ENCODE measurements around the gene ARHGAP33. TPM values are rescaled to one million over a fixed set of nuclear protein-coding genes. Genes with fewer than 3 reads are reported as not detected.
A peak's percentile ranks its signal among the peaks of the same experiment; 100 is the strongest.

The ARHGAP33 gene
- total and polyA plus RNA-seq, 2 of the 4 experiments (the other 2 are of a cell fraction): 0.72 to 11.9 TPM

GRCh38 chr19:35774274-35775045 lies 904 bp upstream of the ARHGAP33 start:
- WGBS, 2 experiments (ENCODE audit: extremely low coverage in 2 of 2, insufficient read length in 1 of 2): 59% methylated on average over 9 of the region's 16 CpGs; no CpG with 5 or more reads in 1 of the 2 experiments
- no peak for ATAC-seq (ENCODE audit: low read depth)
- Histone ChIP-seq H2BK5ac (ENCODE audit: low read depth, low read length, poor library complexity, severe bottlenecking) (no peak overlapping the region), H3K27ac (ENCODE audit: insufficient read depth, low read length) (no peak overlapping the region), H3K18ac (ENCODE audit: low read depth, low read length) (no peak overlapping the region), H3K9me1 (ENCODE audit: insufficient read depth, low read length) (peaks cover 6% of the 10 kb centered on the region; the same call in 1 of the 2 replicates), H3K4me2 (ENCODE audit: low read depth, low read length) (no peak overlapping the region; the same call in 1 of the 2 replicates), H2BK15ac (ENCODE audit: low read depth, low read length) (no peak overlapping the region), H3K14ac (replicated peaks; ENCODE audit: low read depth, low read length) (no peak overlapping the region), H3K23ac (ENCODE audit: low read depth, low read length) (no peak overlapping the region), H3K79me1 (ENCODE audit: low read depth in 1 of 2, low read length in 2 of 2) (peaks cover 7 to 18% of the 10 kb centered on the region in 2 experiments), H4K20me1 (ENCODE audit: insufficient read depth, low read length) (no peaks in the 10 kb centered on the region), H3K36me3 (ENCODE audit: control insufficient read depth, insufficient read depth, low read length) (0 out of 2 replicates have a peak, but pooled peaks cover 2% of the 10 kb centered on the region), H4K5ac (ENCODE audit: low read depth, low read length) (no peak overlapping the region), H3K56ac (ENCODE audit: extremely low read depth, insufficient read depth, low read length) (no peak overlapping the region), H2BK20ac (ENCODE audit: low read depth, low read length) (no peak overlapping the region), H2AFZ (replicated peaks; ENCODE audit: low read length, poor library complexity) (peak overlapping the region; percentile 99), H3K9ac (ENCODE audit: low read depth, low read length) (no peak overlapping the region), H3K27me3 (ENCODE audit: control insufficient read depth, insufficient read depth, low read length) (no peaks in the 10 kb centered on the region), H3K4me1 (ENCODE audit: control insufficient read depth, insufficient read depth, low read length) (peaks cover 6% of the 10 kb centered on the region), H3K4me3 (ENCODE audit: insufficient read depth, low read depth, low read length) (no peak overlapping the region), H4K91ac (ENCODE audit: insufficient read depth, low read depth, low read length) (no peak overlapping the region), H2AK9ac (replicated peaks; ENCODE audit: low read depth, low read length, poor library complexity) (peak overlapping the region; percentile 25), H3K4ac (ENCODE audit: low read depth, low read length) (no peak overlapping the region), H2BK120ac (ENCODE audit: low read depth, low read length) (no peak overlapping the region), H2AK5ac (ENCODE audit: low read depth, low read length) (no peak overlapping the region), H4K8ac (ENCODE audit: low read depth in 2 of 2, low read length in 2 of 2) (no peak overlapping the region), H3K9me3 (ENCODE audit: control insufficient read depth, insufficient read depth, low read length) (no peaks in the 10 kb centered on the region)
- BruUV-seq (replicated peaks): no TSS peak
- in situ Hi-C loops (cut with MboI; ENCODE audit: low sequenced_read_pairs): no loop called here
- DNase-seq: no peak
- dilution Hi-C loops (cut with HindIII; ENCODE audit: low sequenced_read_pairs, unreplicated experiment): no loop called here
- ChIA-PET POLR2A (ENCODE audit: unreplicated experiment) (interaction anchor here (0.6 kb wide), 1 partner anchor 60 kb away, joined by 3 read pairs; no protein-coding TSS in a partner anchor), CTCF (no interaction called here)
- intact Hi-C loops (cut with micrococcal nuclease): loop anchor here (2.0 kb wide), 1 partner anchor 16 kb away; the partner anchor contains the start of gene PROSER3
- TF ChIP-seq RFX5 (IDR thresholded peaks at IDR 0.05; ENCODE audit: low read depth, low read length): no peak
- TF ChIP-seq USF2 (IDR thresholded peaks at IDR 0.05; ENCODE audit: low read depth, low read length): no peak
- TF ChIP-seq POLR2A (IDR thresholded peaks at IDR 0.05; ENCODE audit: low read depth, low read length): no peak
- TF ChIP-seq CTCF (conservative IDR thresholded peaks at IDR 0.05; ENCODE audit: low read depth, low read length): no peak
- no peak for TF ChIP-seq RAD21 (IDR thresholded peaks at IDR 0.05; ENCODE audit: low read length)
- no peak for TF ChIP-seq MXI1 (IDR thresholded peaks at IDR 0.05; ENCODE audit: borderline replicate concordance, low read depth, low read length)
- no peak for TF ChIP-seq NFE2L2 (IDR thresholded peaks at IDR 0.05; ENCODE audit: low read depth, low read length)
- no peak for TF ChIP-seq MAFK (IDR thresholded peaks at IDR 0.05; ENCODE audit: low read depth, low read length)
- TF ChIP-seq RCOR1 (IDR thresholded peaks at IDR 0.05; ENCODE audit: insufficient replicate concordance, low read length): no peak
- TF ChIP-seq ELK1 (IDR thresholded peaks at IDR 0.05; ENCODE audit: borderline replicate concordance, low read depth, low read length): no peak
- TF ChIP-seq CEBPB (IDR thresholded peaks at IDR 0.05; ENCODE audit: low read depth, low read length): no peak
- TF ChIP-seq BHLHE40 (IDR thresholded peaks at IDR 0.05; ENCODE audit: low read depth, low read length): no peak
- TF ChIP-seq FOS (IDR thresholded peaks at IDR 0.05; ENCODE audit: low read depth, low read length): no peak
- no peak for TF ChIP-seq SMC3 (IDR thresholded peaks at IDR 0.05; ENCODE audit: low read depth, low read length)
- no peak for TF ChIP-seq CHD1 (IDR thresholded peaks at IDR 0.05; ENCODE audit: low read depth, low read length)

Measured in IMR-90 (cell line).